Mesothelial cell of epicardium (in vitro differentiated cells): ENCODE results near the gene HDGFL1. TPM values are rescaled to one million over a fixed set of nuclear protein-coding genes. Genes with fewer than 3 reads are reported as not detected.

Experiments
- DNase-seq, 2 experiments: peaks; one replicate each; pipeline ENCODE4 v3.0.0; 2021; ENCODE audit warnings: low spot score in 2 of 2; ENCODE audit not compliant: unreplicated experiment in 2 of 2
- H3K27ac Mint-ChIP-seq: 2 replicates; pipeline ENCODE4 v1.8.0; 2021; ENCODE audit warnings: mixed read lengths
- H3K27me3 Mint-ChIP-seq: 2 replicates; pipeline ENCODE4 v1.8.0; 2021; ENCODE audit warnings: low read depth, mixed read lengths
- H3K36me3 Mint-ChIP-seq: 2 replicates; pipeline ENCODE4 v1.8.0; 2021; ENCODE audit warnings: mixed read lengths
- H3K4me1 Mint-ChIP-seq: 2 replicates; pipeline ENCODE4 v1.8.0; 2021; ENCODE audit warnings: mixed read lengths
- H3K4me3 Mint-ChIP-seq: 2 replicates; pipeline ENCODE4 v1.8.0; 2021; ENCODE audit warnings: mild to moderate bottlenecking, moderate library complexity, mixed read lengths
- H3K9me3 Mint-ChIP-seq: 2 replicates; pipeline ENCODE4 v1.8.0; 2021; ENCODE audit warnings: mixed read lengths
- total RNA-seq: library from RNA; stranded (reverse); gene quantifications from 3 replicates; pipeline ENCODE4 v1.2.1, GENCODE V29; 2021
- TF ChIP-seq, protein P1 (sequence below): fragments of 200-600 bp; sonication (generic); IDR thresholded peaks from one replicate; pipeline ENCODE4 v1.5.0; 2021; ENCODE audit warnings: antibody characterized with exemption; ENCODE audit not compliant: unreplicated experiment

Gene HDGFL1
- total RNA-seq, 1 donor from 2014 or later, result 0.09 TPM

- H3K4me1 Mint-ChIP-seq, result peaks cover 22% of the 10 kb centered on the region
- TF ChIP-seq, protein P1, sequence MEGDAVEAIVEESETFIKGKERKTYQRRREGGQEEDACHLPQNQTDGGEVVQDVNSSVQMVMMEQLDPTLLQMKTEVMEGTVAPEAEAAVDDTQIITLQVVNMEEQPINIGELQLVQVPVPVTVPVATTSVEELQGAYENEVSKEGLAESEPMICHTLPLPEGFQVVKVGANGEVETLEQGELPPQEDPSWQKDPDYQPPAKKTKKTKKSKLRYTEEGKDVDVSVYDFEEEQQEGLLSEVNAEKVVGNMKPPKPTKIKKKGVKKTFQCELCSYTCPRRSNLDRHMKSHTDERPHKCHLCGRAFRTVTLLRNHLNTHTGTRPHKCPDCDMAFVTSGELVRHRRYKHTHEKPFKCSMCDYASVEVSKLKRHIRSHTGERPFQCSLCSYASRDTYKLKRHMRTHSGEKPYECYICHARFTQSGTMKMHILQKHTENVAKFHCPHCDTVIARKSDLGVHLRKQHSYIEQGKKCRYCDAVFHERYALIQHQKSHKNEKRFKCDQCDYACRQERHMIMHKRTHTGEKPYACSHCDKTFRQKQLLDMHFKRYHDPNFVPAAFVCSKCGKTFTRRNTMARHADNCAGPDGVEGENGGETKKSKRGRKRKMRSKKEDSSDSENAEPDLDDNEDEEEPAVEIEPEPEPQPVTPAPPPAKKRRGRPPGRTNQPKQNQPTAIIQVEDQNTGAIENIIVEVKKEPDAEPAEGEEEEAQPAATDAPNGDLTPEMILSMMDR, result no peak
- peaks cover 21% of the 10 kb centered on the region for H3K9me3 Mint-ChIP-seq
- peak overlapping the region; percentile 47 for H3K27ac Mint-ChIP-seq
- DNase-seq, result no peak
- peaks cover 11% of the 10 kb centered on the region for H3K36me3 Mint-ChIP-seq
- H3K4me3 Mint-ChIP-seq, result no peak overlapping the region
- no peaks in the 10 kb centered on the region for H3K27me3 Mint-ChIP-seq
Observed at GRCh38 chr6:22556266-22556665, 13.1 kb upstream of the HDGFL1 start.

GRCh38 chr6:22557007-22557406 is 12.4 kb upstream of the HDGFL1 start:
- Mint-ChIP-seq H3K4me3 (no peak overlapping the region), H3K4me1 (peaks cover 22% of the 10 kb centered on the region), H3K27ac (peak overlapping the region; percentile 47), H3K36me3 (peaks cover 10% of the 10 kb centered on the region), H3K27me3 (no peaks in the 10 kb centered on the region), H3K9me3 (peaks cover 14% of the 10 kb centered on the region)
- no peak for DNase-seq
- TF ChIP-seq, protein P1, result no peak

DNA sequence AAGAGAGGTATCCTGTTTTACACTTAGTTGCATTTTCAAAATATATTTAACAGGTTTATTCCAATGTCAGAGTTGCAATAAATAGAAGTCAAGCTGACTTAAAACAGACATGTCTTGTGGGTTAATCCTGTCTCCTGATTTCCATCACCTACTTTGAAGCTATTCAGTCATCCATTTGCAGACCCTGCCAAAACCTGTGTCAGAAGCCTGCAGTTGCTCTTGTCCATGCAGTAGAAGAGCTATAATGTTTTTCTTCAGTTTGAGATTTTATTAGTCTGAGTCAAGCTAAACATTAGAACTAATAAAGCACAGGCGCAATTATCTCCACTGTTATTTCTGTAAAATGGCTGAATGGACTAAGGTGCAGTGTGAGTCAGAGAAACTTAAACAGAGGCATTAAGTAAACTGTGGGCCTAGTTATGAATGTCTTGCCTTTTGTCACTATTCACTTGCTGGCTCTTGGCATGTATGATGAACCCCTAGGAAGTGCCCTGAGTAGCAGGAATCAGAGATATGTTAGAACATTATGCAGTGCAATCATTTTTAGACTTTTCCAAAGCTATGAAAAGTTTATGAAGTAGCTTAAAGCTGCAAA is 11.0 kb upstream of the HDGFL1 start:
- Mint-ChIP-seq H3K27me3 (no peaks in the 10 kb centered on the region), H3K4me3 (no peak overlapping the region), H3K36me3 (peaks cover 4% of the 10 kb centered on the region), H3K27ac (no peak overlapping the region), H3K9me3 (peaks cover 1% of the 10 kb centered on the region), H3K4me1 (peaks cover 22% of the 10 kb centered on the region)
- TF ChIP-seq, protein P1, result no peak
- no peak for DNase-seq

DNA sequence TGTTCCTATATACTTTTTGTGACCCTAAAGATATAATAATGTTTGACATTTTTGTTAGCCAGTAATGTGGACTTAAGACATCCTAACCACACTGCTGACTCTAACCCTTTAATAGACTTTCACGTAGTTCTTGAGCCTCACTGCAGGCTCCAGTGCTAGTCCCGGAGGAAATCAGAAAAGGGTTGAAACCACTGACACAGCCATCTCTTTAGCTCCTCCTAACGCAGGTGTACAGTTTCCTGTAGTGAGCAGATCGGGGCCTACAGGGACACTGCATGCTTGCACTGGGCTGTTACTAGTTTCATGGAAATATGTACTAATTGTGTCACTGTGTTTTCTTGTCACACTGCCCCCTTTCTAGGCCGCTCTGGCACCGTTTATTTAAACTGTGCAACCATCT is 512 bp upstream of the HDGFL1 start:
- H3K4me3 Mint-ChIP-seq, result no peak overlapping the region
- no peak overlapping the region for H3K27ac Mint-ChIP-seq
- H3K9me3 Mint-ChIP-seq, result no peaks in the 10 kb centered on the region
- no peak for DNase-seq
- H3K27me3 Mint-ChIP-seq, result no peaks in the 10 kb centered on the region
- TF ChIP-seq, protein P1, result no peak
- H3K36me3 Mint-ChIP-seq, result no peaks in the 10 kb centered on the region
- H3K4me1 Mint-ChIP-seq, result no peaks in the 10 kb centered on the region

DNA sequence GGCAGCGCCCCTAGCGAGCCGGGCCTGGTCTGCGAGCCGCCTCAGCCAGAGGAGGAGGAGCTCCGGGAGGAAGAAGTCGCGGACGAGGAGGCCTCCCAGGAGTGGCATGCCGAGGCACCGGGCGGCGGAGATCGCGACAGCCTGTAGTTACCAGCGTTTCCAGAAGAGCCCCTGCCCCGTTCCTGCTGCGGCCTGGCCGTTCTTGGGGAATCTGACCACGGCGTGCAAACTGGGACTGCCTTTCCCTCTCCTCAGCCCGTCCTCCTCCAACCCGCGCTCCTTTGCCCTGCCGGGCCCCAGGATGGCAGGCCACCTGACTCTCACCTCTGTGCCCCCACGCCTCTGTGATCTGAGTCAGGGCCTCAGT is 802 bp downstream of the HDGFL1 start:
- H3K27me3 Mint-ChIP-seq, result no peaks in the 10 kb centered on the region
- TF ChIP-seq, protein P1, result no peak
- H3K4me3 Mint-ChIP-seq, result no peak overlapping the region
- no peak for DNase-seq
- H3K9me3 Mint-ChIP-seq, result no peaks in the 10 kb centered on the region
- H3K27ac Mint-ChIP-seq, result no peak overlapping the region
- H3K4me1 Mint-ChIP-seq, result no peaks in the 10 kb centered on the region
- no peaks in the 10 kb centered on the region for H3K36me3 Mint-ChIP-seq

DNA sequence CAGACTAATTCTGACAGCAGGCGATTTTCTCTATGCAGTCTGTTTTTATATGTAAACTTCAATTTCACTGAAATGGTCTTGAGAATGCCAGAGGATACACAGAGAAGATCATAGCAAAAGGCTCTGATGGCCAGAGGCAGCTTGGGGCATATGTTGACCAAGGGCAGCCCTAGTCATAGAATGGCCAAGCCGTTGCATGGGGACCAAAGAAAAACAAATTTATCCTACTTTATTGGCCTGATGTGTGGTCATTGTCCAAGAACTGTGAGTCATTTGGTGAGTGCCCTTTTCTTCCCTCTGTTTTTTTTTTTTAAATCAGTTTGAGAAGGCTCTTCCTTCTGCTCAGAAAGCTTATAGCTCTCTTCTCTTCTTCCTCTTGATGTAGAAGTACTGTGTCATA is 5.8 kb downstream of the HDGFL1 start:
- no peak for DNase-seq
- Mint-ChIP-seq H3K36me3 (no peaks in the 10 kb centered on the region), H3K27ac (no peak overlapping the region), H3K4me1 (no peaks in the 10 kb centered on the region), H3K27me3 (no peaks in the 10 kb centered on the region), H3K9me3 (no peaks in the 10 kb centered on the region), H3K4me3 (no peak overlapping the region)
- TF ChIP-seq, protein P1, result no peak
